ENCODE data around the gene LITAF. TPM values are rescaled to one million over a fixed set of nuclear protein-coding genes. Genes with fewer than 3 reads are reported as not detected.

LITAF gene
- total and polyA plus RNA-seq, 4 donors = 5.2 to 65.2 (median 36.0) TPM

GRCh38 chr16:11542069-11542744 is 44.5 kb downstream of the LITAF start:
- DNase-seq (ENCODE audit: low spot score) = no peak
- H3K9me3 ChIP-seq (ENCODE audit: control insufficient read depth in 4 of 4, low read length in 3 of 4) = no peaks in the 10 kb centered on the region

More at GRCh38 chr16:11542069-11542744, 44.5 kb downstream of the LITAF start:
- H3K9ac ChIP-seq (ENCODE audit: low read depth in 1 of 2, low read length in 2 of 2) = no peak overlapping the region
- H3K27ac ChIP-seq (ENCODE audit: low read depth in 1 of 2, low read length in 2 of 2) = no peak overlapping the region
- H3K36me3 ChIP-seq (ENCODE audit: control insufficient read depth in 4 of 4, insufficient read depth in 3 of 4, low read depth in 1 of 4, low read length in 3 of 4) = no peaks in the 10 kb centered on the region
- peaks cover 0 to 5% (median 4%) of the 10 kb centered on the region in 4 donors for H3K4me1 ChIP-seq (ENCODE audit: control insufficient read depth in 4 of 4, insufficient read depth in 4 of 4, low read length in 3 of 4)
- H3K27me3 ChIP-seq (ENCODE audit: control insufficient read depth in 4 of 4, insufficient read depth in 4 of 4, low read length in 3 of 4) = no peaks in the 10 kb centered on the region
- 73% methylated on average over 9 of the region's 9 CpGs for WGBS
- no peak overlapping the region for H3K4me3 ChIP-seq (ENCODE audit: low read depth in 1 of 3, low read length in 3 of 3)
- no peak for TF ChIP-seq FOXA1 (IDR thresholded peaks at IDR 0.05)
- TF ChIP-seq CTCF (IDR thresholded peaks at IDR 0.05; ENCODE audit: low read depth, low read length, missing input control) = no peak
- no peak for TF ChIP-seq JUND (IDR thresholded peaks at IDR 0.05)
- TF ChIP-seq EGR1 (IDR thresholded peaks at IDR 0.05; ENCODE audit: low read depth in 2 of 2) = no peak
- no peak for TF ChIP-seq FOXA2 (IDR thresholded peaks at IDR 0.05)
- no peak for TF ChIP-seq MAX (IDR thresholded peaks at IDR 0.05)
- no peak for TF ChIP-seq GABPA (IDR thresholded peaks at IDR 0.05 in 1 of 2, conservative IDR thresholded peaks at IDR 0.05 in 1 of 2)
- no peak for TF ChIP-seq ZBTB33 (IDR thresholded peaks at IDR 0.05)
- TF ChIP-seq SP1 (IDR thresholded peaks at IDR 0.05) = no peak
- no peak for TF ChIP-seq HNF4G (IDR thresholded peaks at IDR 0.05)
- no peak for TF ChIP-seq ATF3 (IDR thresholded peaks at IDR 0.05)
- no peak for TF ChIP-seq NR2F2 (IDR thresholded peaks at IDR 0.05)
- no peak for TF ChIP-seq RAD21 (IDR thresholded peaks at IDR 0.05)
- no peak for TF ChIP-seq YY1 (IDR thresholded peaks at IDR 0.05)
- no peak for TF ChIP-seq HNF4A (conservative IDR thresholded peaks at IDR 0.05)
- TF ChIP-seq REST (IDR thresholded peaks at IDR 0.05) = no peak
- no peak for TF ChIP-seq TAF1 (conservative IDR thresholded peaks at IDR 0.05)
- no peak for TF ChIP-seq RXRA (IDR thresholded peaks at IDR 0.05)
